Epithelial cell of proximal tubule (primary cell): ENCODE results near the gene TIE1. TPM values are rescaled to one million over a fixed set of nuclear protein-coding genes. Genes with fewer than 3 reads are reported as not detected.
A peak's percentile ranks its signal among the peaks of the same experiment; 100 is the strongest.

ENCODE experiments used
- DNase-seq: peaks from one replicate; pipeline ENCODE4 v3.0.0-alpha.2; 2011; ENCODE audit warnings: low read depth
- H3K4me3 ChIP-seq: 2 replicates; pipeline ENCODE4 v1.5.1; 2011; ENCODE audit warnings: low read depth, mild to moderate bottlenecking, low read length
- CTCF ChIP-seq: conservative IDR thresholded peaks from 2 replicates; pipeline ENCODE4 v1.5.1; 2012; ENCODE audit warnings: low read depth, mild to moderate bottlenecking, low read length
- total RNA-seq: library from RNA; depleted of rRNA; stranded (reverse); fragments of >200 nt; gene quantifications from 2 replicates; pipeline ENCODE4 v1.2.3, GENCODE V29; 2015

TIE1 gene
- total RNA-seq, 1 donor from 2014 or later: 1.2 TPM

DNA sequence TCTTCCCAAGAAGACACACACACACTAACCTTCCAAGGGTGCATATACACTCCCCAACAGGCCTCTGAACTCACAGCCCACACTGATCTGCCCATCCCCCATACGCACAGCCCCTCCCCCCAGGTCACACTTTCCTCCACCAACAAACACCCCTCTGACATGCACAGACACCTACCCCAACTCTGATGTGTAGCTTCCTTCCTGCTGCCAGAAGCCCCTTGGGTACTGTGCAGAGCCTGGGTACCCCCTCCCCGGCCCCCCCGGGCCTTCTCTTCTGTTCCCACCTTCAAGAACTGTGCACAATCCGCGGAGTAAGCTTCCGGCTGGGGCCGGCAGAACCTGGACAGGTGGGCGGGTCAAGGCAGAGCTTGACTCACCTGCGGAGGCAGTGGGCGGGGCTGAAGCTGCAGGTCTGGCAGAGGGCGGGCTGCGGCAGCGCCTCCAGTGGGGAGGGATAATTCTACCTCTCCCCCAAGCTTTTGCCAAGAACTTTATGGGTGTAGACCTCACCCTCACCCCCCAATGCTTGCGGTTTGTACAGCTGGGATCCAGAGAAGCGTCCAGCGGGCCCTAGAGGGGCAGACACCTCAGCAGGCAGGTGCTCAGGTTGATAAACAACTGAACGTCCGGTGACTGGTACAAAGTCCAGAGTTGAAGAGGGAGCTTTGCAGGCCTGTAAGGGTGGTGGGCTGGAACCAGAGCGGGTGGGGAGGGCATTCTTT is 15.4 kb upstream of the TIE1 start, which contains the start of gene C1orf210:
C1orf210 (minus strand) TSS at position 313 of the 722 bp plus-strand sequence. CDS start 2,311 bp downstream, outside the sequence.
- TF ChIP-seq CTCF: peak; percentile 38
- H3K4me3 ChIP-seq: peak within 1 kb of the TSS; percentile 18
- no peak for DNase-seq

GRCh38 chr1:43286115-43286514 is 14.7 kb upstream of the TIE1 start:
- no peak overlapping the region for H3K4me3 ChIP-seq
- no peak for DNase-seq
- TF ChIP-seq CTCF: no peak

DNA sequence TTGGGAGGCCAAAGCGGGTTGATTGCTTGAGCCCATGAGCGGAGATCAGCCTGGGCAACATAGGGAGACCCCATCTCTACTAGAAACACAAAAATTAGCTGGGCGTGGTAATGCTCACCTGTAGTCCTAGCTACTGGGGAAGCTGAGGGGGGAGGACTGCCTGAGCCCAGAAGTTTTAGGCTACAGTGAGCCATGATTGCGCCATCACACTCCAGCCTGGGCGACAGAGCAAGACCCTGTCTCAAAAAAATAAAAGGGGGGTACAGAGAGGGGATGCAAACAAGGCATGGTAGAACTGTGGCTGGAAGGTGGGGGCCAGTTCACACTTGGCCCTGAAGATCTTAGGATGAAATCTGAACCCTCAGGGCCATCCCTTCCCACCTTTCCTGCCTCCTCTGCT is 14.2 kb upstream of the TIE1 start:
- no peak overlapping the region for H3K4me3 ChIP-seq
- DNase-seq: no peak
- TF ChIP-seq CTCF: no peak

- no peak for DNase-seq
- TF ChIP-seq CTCF: no peak
- H3K4me3 ChIP-seq: no peak overlapping the region
These were observed 12.6 kb upstream of the TIE1 start for GRCh38 chr1:43288058-43288784.

- no peak overlapping the region for H3K4me3 ChIP-seq
- no peak for DNase-seq
- no peak for TF ChIP-seq CTCF
These were observed 11.7 kb upstream of the TIE1 start for GRCh38 chr1:43288785-43289706.

DNA sequence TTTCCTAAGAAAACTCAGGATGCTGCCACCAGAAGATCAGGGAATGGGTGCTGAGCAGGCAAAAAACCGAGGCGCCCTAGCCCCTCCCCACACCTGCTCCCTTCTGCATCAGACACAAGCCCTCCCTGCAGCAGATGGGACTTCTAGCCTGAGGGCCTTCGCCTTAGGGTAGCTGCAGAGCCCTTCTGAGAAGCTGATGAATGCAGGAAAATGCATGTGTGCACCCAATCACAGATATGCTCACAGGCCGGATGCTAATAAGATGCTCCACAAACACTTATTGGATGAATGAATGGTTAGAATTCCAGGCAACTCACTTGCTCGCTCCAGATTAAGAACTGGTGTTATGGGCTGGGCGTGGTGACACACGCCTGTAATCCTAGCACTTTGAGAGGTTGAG is 8.6 kb upstream of the TIE1 start:
- H3K4me3 ChIP-seq: no peak overlapping the region
- no peak for TF ChIP-seq CTCF
- DNase-seq: no peak
